ENCODE measurements around the gene TYRP1.

TYRP1 gene

GRCh38 chr9:12697719-12698118 lies 4.5 kb downstream of the TYRP1 start:
- DNase-seq (ENCODE audit: low read depth) = peak; percentile 6

GRCh38 chr9:12698266-12698665 lies 5.1 kb downstream of the TYRP1 start:
- DNase-seq (ENCODE audit: low read depth) = peak; percentile 32

GRCh38 chr9:12698986-12699385 lies 5.8 kb downstream of the TYRP1 start:
- DNase-seq (ENCODE audit: low read depth) = no peak

- DNase-seq (ENCODE audit: low read depth) = peak; percentile 8
Measured at GRCh38 chr9:12699529-12699928, 6.3 kb downstream of the TYRP1 start.

GRCh38 chr9:12701126-12701525 lies 7.9 kb downstream of the TYRP1 start:
- no peak for DNase-seq (ENCODE audit: low read depth)

GRCh38 chr9:12702160-12702758 lies 9.1 kb downstream of the TYRP1 start:
- DNase-seq (ENCODE audit: low read depth) = peak; percentile 60

- no peak for DNase-seq (ENCODE audit: low read depth)
Measured at GRCh38 chr9:12703996-12704395, 10.8 kb downstream of the TYRP1 start.

GRCh38 chr9:12705738-12706391 lies 12.7 kb downstream of the TYRP1 start:
- no peak for DNase-seq (ENCODE audit: low read depth)

- DNase-seq (ENCODE audit: low read depth) = peak; percentile 61
Measured at GRCh38 chr9:12708562-12709298, 15.5 kb downstream of the TYRP1 start.

- no peak for DNase-seq (ENCODE audit: low read depth)
Measured at GRCh38 chr9:12712532-12712931, 19.3 kb downstream of the TYRP1 start.

- DNase-seq (ENCODE audit: low read depth) = no peak
Measured at GRCh38 chr9:12715268-12715667, 22.1 kb downstream of the TYRP1 start.

- DNase-seq (ENCODE audit: low read depth) = no peak
Measured at GRCh38 chr9:12716823-12717600, 23.8 kb downstream of the TYRP1 start.

- no peak for DNase-seq (ENCODE audit: low read depth)
Measured at GRCh38 chr9:12717907-12718306, 24.7 kb downstream of the TYRP1 start.

GRCh38 chr9:12718482-12719026 lies 25.4 kb downstream of the TYRP1 start:
- peak; percentile 61 for DNase-seq (ENCODE audit: low read depth)

- peak; percentile 42 for DNase-seq (ENCODE audit: low read depth)
Measured at GRCh38 chr9:12719431-12719830, 26.2 kb downstream of the TYRP1 start.

- no peak for DNase-seq (ENCODE audit: low read depth)
Measured at GRCh38 chr9:12720551-12720950, 27.4 kb downstream of the TYRP1 start.

GRCh38 chr9:12722131-12722530 lies 28.9 kb downstream of the TYRP1 start:
- DNase-seq (ENCODE audit: low read depth) = no peak

GRCh38 chr9:12723409-12724028 lies 30.3 kb downstream of the TYRP1 start:
- peak; percentile 14 for DNase-seq (ENCODE audit: low read depth)

GRCh38 chr9:12726795-12727194 lies 33.6 kb downstream of the TYRP1 start:
- no peak for DNase-seq (ENCODE audit: low read depth)

GRCh38 chr9:12730198-12730597 lies 37.0 kb downstream of the TYRP1 start:
- no peak for DNase-seq (ENCODE audit: low read depth)

- no peak for DNase-seq (ENCODE audit: low read depth)
Measured at GRCh38 chr9:12730927-12731326, 37.7 kb downstream of the TYRP1 start.

GRCh38 chr9:12732971-12733370 lies 39.8 kb downstream of the TYRP1 start:
- DNase-seq (ENCODE audit: low read depth) = no peak
